H1 (cell line): Measurements from ENCODE around the gene CD276. TPM values are rescaled to one million over a fixed set of nuclear protein-coding genes. Genes with fewer than 3 reads are reported as not detected.

Experiments used
- CTCF ChIA-PET: fragments of 300-600 bp; sonication (Branson Sonifier 250); formaldehyde crosslinking; loops from one replicate; lab custom pipeline; 2021; ENCODE audit not compliant: partially characterized antibody; lab: Charles Lee
- POLR2A ChIA-PET: fragments of 300-600 bp; sonication (Branson Sonifier 250); formaldehyde crosslinking; loops from one replicate; lab custom pipeline; 2021; ENCODE audit warnings: inconsistent platforms; ENCODE audit not compliant: partially characterized antibody; lab: Charles Lee
- DNase-seq, 2 experiments: peaks; one replicate each; pipeline versions ENCODE4 v3.0.0 to v3.0.0-alpha.2; 2010 to 2022; ENCODE audit warnings: low spot score in 2 of 2, low read depth in 1 of 2, mixed read lengths in 1 of 2
- FAIRE-seq: peaks from 2 replicates; lab custom pipeline; 2011; peaks lifted over from hg19 to GRCh38; lab: Jason Lieb, UNC
- H2AFZ ChIP-seq: 2 replicates; pipeline ENCODE4 v1.8.1; 2012; ENCODE audit warnings: low read length, inconsistent platforms
- H2AK5ac ChIP-seq: 2 replicates; pipeline ENCODE4 v1.6.1; 2013; ENCODE audit warnings: low read depth, low read length
- H2BK120ac ChIP-seq: replicated peaks from 2 replicates; pipeline ENCODE3; 2013; ENCODE audit warnings: low read depth, low read length, inconsistent platforms
- H2BK12ac ChIP-seq: 2 replicates; pipeline ENCODE4 v1.6.1; 2013; ENCODE audit warnings: low read depth, low read length
- H2BK15ac ChIP-seq: 2 replicates; pipeline ENCODE4 v1.6.1; 2013; ENCODE audit warnings: low read length
- H2BK20ac ChIP-seq: 2 replicates; pipeline ENCODE4 v1.6.1; 2013; ENCODE audit warnings: low read length
- H2BK5ac ChIP-seq: 2 replicates; pipeline ENCODE4 v1.6.1; 2013; ENCODE audit warnings: low read depth, low read length
- H3K14ac ChIP-seq: 2 replicates; pipeline ENCODE4 v1.6.1; 2013; ENCODE audit warnings: inconsistent platforms; ENCODE audit not compliant: insufficient read length
- H3K18ac ChIP-seq: 2 replicates; pipeline ENCODE4 v1.6.1; 2013; ENCODE audit warnings: low read length; ENCODE audit errors: extremely low read depth
- H3K23ac ChIP-seq: 2 replicates; pipeline ENCODE4 v1.6.1; 2013; ENCODE audit warnings: inconsistent platforms; ENCODE audit not compliant: insufficient read length
- H3K23me2 ChIP-seq: 2 replicates; pipeline ENCODE4 v1.6.1; 2013; ENCODE audit warnings: low read depth, low read length
- H3K27ac ChIP-seq: 2 replicates; pipeline ENCODE4 v1.6.1; 2011; ENCODE audit warnings: low read depth, low read length, inconsistent platforms
- H3K27me3 ChIP-seq, 4 experiments: replicated peaks in 1 of 4; 1 replicate in 1 of 4; 2 replicates in 3 of 4; pipeline versions ENCODE4 v1.6.1 to v1.8.1; 2011 to 2013; ENCODE audit warnings: low read length in 3 of 4, mild to moderate bottlenecking in 3 of 4, inconsistent platforms in 2 of 4, mixed read lengths in 2 of 4, moderate library complexity in 1 of 4; ENCODE audit not compliant: control insufficient read depth in 3 of 4, insufficient read depth in 3 of 4; ENCODE audit errors: extremely low read depth in 1 of 4
- H3K36me3 ChIP-seq, 4 experiments: 2 replicates each; pipeline versions ENCODE4 v1.6.1 to v1.8.1; 2011 to 2013; ENCODE audit warnings: mild to moderate bottlenecking in 4 of 4, low read length in 3 of 4, moderate library complexity in 2 of 4, control low read depth in 1 of 4, inconsistent platforms in 1 of 4; ENCODE audit not compliant: insufficient read depth in 4 of 4, control insufficient read depth in 2 of 4
- H3K4ac ChIP-seq: replicated peaks from 2 replicates; pipeline ENCODE3; 2013; ENCODE audit warnings: low read length, low read depth, mixed read lengths, inconsistent platforms; ENCODE audit not compliant: insufficient read length
- H3K4me1 ChIP-seq, 4 experiments: replicated peaks in 1 of 4; 1 replicate in 1 of 4; 2 replicates in 3 of 4; pipeline versions ENCODE4 v1.6.1 to v1.8.1; 2011 to 2013; ENCODE audit warnings: low read length in 3 of 4, inconsistent platforms in 2 of 4, mixed read lengths in 1 of 4; ENCODE audit not compliant: insufficient read depth in 4 of 4, control insufficient read depth in 3 of 4
- H3K4me2 ChIP-seq, 2 experiments: 2 replicates each; pipeline versions ENCODE4 v1.6.1 to v1.8.1; 2011 to 2013; ENCODE audit warnings: low read depth in 2 of 2, low read length in 2 of 2, control low read depth in 1 of 2, inconsistent platforms in 1 of 2, mild to moderate bottlenecking in 1 of 2; ENCODE audit not compliant: insufficient read depth in 1 of 2
- H3K4me3 ChIP-seq, 4 experiments: fragments of 200-600, 300-600 bp in 1 of 4; sonication (generic), shearing (Covaris generic), sonication (Bioruptor Twin) in 1 of 4; 2 replicates each; pipeline versions ENCODE4 v1.5.1 to v1.8.1; 2011 to 2016; ENCODE audit warnings: low read length in 4 of 4, low read depth in 3 of 4, control low read depth in 2 of 4, inconsistent platforms in 2 of 4, mild to moderate bottlenecking in 2 of 4, mixed read lengths in 1 of 4, moderate library complexity in 1 of 4; ENCODE audit not compliant: insufficient read depth in 2 of 4; ENCODE audit errors: extremely low read depth in 1 of 4
- H3K56ac ChIP-seq: replicated peaks from 2 replicates; pipeline ENCODE3; 2013; ENCODE audit warnings: low read depth, mild to moderate bottlenecking, mixed read lengths, low read length, inconsistent platforms; ENCODE audit not compliant: insufficient read length
- H3K79me1 ChIP-seq: 2 replicates; pipeline ENCODE4 v1.6.1; 2013; ENCODE audit warnings: low read depth, low read length, control low read depth
- H3K79me2 ChIP-seq, 2 experiments: 2 replicates each; pipeline versions ENCODE4 v1.6.1 to v1.8.1; 2012 to 2013; ENCODE audit warnings: low read length in 2 of 2, mild to moderate bottlenecking in 2 of 2, inconsistent platforms in 1 of 2; ENCODE audit not compliant: insufficient read depth in 2 of 2, control insufficient read depth in 1 of 2
- H3K9ac ChIP-seq, 4 experiments: replicated peaks in 1 of 4; 1 replicate in 1 of 4; 2 replicates in 3 of 4; pipeline versions ENCODE4 v1.6.1 to v1.8.1; 2011 to 2013; ENCODE audit warnings: low read depth in 3 of 4, low read length in 3 of 4, control low read depth in 2 of 4, mild to moderate bottlenecking in 2 of 4, moderate library complexity in 2 of 4, inconsistent platforms in 1 of 4; ENCODE audit errors: extremely low read depth in 1 of 4
- H3K9me3 ChIP-seq, 2 experiments: 2 replicates each; pipeline versions ENCODE4 v1.6.1 to v1.8.1; 2012 to 2013; ENCODE audit warnings: mild to moderate bottlenecking in 2 of 2, moderate library complexity in 2 of 2, control low read depth in 1 of 2, inconsistent platforms in 1 of 2, low read depth in 1 of 2, low read length in 1 of 2, mixed read lengths in 1 of 2; ENCODE audit not compliant: insufficient read depth in 2 of 2
- H4K20me1 ChIP-seq, 2 experiments: replicated peaks in 1 of 2; 2 replicates each; pipeline versions ENCODE3 to v1.8.1; 2011 to 2013; ENCODE audit warnings: inconsistent platforms in 2 of 2, low read length in 2 of 2, mild to moderate bottlenecking in 1 of 2; ENCODE audit not compliant: insufficient read depth in 2 of 2, control insufficient read depth in 1 of 2
- H4K5ac ChIP-seq: 2 replicates; pipeline ENCODE4 v1.6.1; 2013; ENCODE audit warnings: low read length, low read depth, mixed read lengths, inconsistent platforms; ENCODE audit not compliant: insufficient read length
- H4K8ac ChIP-seq: 2 replicates; pipeline ENCODE4 v1.8.0; 2013; ENCODE audit warnings: mild to moderate bottlenecking, moderate library complexity, low read length, inconsistent platforms; ENCODE audit not compliant: insufficient read depth; ENCODE audit errors: extremely low read depth
- H4K91ac ChIP-seq: replicated peaks from 2 replicates; pipeline ENCODE3; 2013; ENCODE audit warnings: low read length, mixed read lengths, inconsistent platforms; ENCODE audit not compliant: insufficient read length
- CBX5 ChIP-seq: fragments of 300-800, 300-1000 bp; sonication (generic); IDR thresholded peaks from 2 replicates; pipeline ENCODE4 v1.7.1; 2016; ENCODE audit warnings: antibody characterized with exemption, low read length, low read depth
- GABPA ChIP-seq: IDR thresholded peaks from 2 replicates; pipeline ENCODE4 v1.6.1; 2011; ENCODE audit warnings: mild to moderate bottlenecking, low read length, moderate library complexity, borderline replicate concordance; ENCODE audit not compliant: insufficient read depth
- SRF ChIP-seq: IDR thresholded peaks from 2 replicates; pipeline ENCODE4 v1.6.1; 2011; ENCODE audit warnings: mild to moderate bottlenecking, low read depth, low read length, moderate library complexity
- whole genome bisulfite sequencing, 2 experiments: shearing (Covaris generic) in 1 of 2; methylation state at CpG; one replicate each; pipeline versions ENCODE4 v1.1.6 to v1.1.7; 2013 to 2015; ENCODE audit warnings: low lambda C conversion rate in 2 of 2, mixed read lengths in 2 of 2, inconsistent platforms in 1 of 2, low coverage in 1 of 2, missing lambda C conversion rate in 1 of 2; ENCODE audit not compliant: insufficient replicate concordance in 2 of 2, insufficient coverage in 1 of 2, insufficient read length in 1 of 2; ENCODE audit errors: extremely low coverage in 1 of 2, missing lambda C conversion rate in 1 of 2; 5-methylcytosine and 5-hydroxymethylcytosine counted together
- polyA plus RNA-seq, 7 experiments: library from polyadenylated mRNA; depleted of rRNA in 3 of 7; stranded (reverse) in 5 of 7; unstranded in 2 of 7; fragments of >200 nt in 5 of 7; fragments of 200-250 nt in 2 of 7; gene quantifications; 1 replicate in 5 of 7; 2 replicates in 1 of 7; 4 replicates in 1 of 7; pipeline versions ENCODE4 v1.2.1 to v1.2.3, GENCODE V29; 2011 to 2013; ENCODE audit warnings: missing spikeins in 2 of 7, mixed read lengths in 2 of 7
- total RNA-seq: library from RNA; stranded (reverse); fragmentation: NEBNext Ultra II Directional; extraction: Animal tissue kit (Norgen Biotek cat#: 25700); gene quantifications from 2 replicates; pipeline ENCODE4 v1.2.1, GENCODE V29; 2021

Gene CD276
- total and polyA plus RNA-seq, 2 of the 8 experiments (the other 6 are each of a cell fraction or from before 2014, with no cell fraction given) = 156 to 158 TPM

DNA sequence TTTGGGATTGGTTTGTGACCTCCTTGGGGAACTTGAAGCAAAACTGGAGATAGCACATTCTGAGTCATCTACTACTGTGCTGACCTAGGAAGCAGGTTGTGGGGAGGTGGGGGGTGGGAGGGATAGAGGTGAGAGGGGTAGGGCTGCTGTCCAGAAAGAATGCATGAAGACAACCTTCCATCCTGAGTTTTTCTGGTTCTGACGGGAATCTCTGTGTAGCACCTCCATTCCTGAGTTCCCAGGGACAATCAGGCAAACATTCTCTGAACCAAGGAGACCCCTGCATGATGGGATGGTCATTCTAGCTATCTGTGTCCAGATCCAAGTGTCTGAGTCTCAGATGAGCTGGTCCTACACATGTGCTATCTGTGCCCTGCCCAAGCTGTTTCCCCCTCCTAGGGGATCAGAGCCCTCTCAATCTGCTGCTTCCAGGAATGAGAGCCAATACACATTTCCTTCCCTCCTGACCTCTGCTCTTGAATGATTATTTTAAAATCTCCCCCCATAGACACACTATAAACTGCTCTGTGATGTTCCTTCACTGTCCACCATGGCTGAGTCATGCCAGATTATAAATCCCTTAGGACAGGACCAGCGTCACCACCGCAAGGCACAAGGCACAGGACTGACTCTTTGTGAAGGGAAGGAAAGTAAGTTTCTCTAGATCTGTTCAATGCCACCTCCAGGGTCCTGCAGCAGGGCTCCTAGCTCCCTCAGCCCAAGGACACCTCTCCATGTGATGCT lies 2.2 kb upstream of the CD276 start:
- Histone ChIP-seq H3K36me3 (no peaks in the 10 kb centered on the region), H3K9ac (no peak overlapping the region), H2AK5ac (no peak overlapping the region), H2BK12ac (no peak overlapping the region), H2AFZ (no peak overlapping the region), H4K91ac (no peak overlapping the region), H3K23ac (no peak overlapping the region), H3K18ac (no peak overlapping the region), H2BK120ac (no peak overlapping the region), H2BK20ac (no peak overlapping the region), H3K4me1 (peaks cover 2 to 15% (median 9%) of the 10 kb centered on the region in 4 experiments; a peak in 3 of 7 replicates), H2BK5ac (no peak overlapping the region), H3K27ac (no peak overlapping the region), H3K79me2 (peaks cover 13 to 21% of the 10 kb centered on the region in 2 experiments), H3K14ac (no peak overlapping the region), H3K4ac (no peak overlapping the region), H3K27me3 (no peaks in the 10 kb centered on the region), H3K9me3 (no peaks in the 10 kb centered on the region), H3K4me2 (no peak overlapping the region), H3K56ac (no peak overlapping the region), H4K5ac (no peak overlapping the region), H2BK15ac (peak overlapping the region; percentile 68; the same call in 1 of the 2 replicates), H4K8ac (no peak overlapping the region), H3K4me3 (no peak overlapping the region), H4K20me1 (peaks cover 11 to 14% of the 10 kb centered on the region in 2 experiments), H3K79me1 (peaks cover 14% of the 10 kb centered on the region), H3K23me2 (peaks cover 7% of the 10 kb centered on the region)
- FAIRE-seq (no peak), DNase-seq (no peak)
- ChIA-PET POLR2A (interaction anchor here (9.2 kb wide), 1 partner anchor 15 kb away, joined by 93 read pairs; no protein-coding TSS in a partner anchor), CTCF (interaction anchor here (0.6 to 15.1 kb wide), 5 partner anchors 10 to 718 kb away, joined by 3 to 496 read pairs (median 8); partner anchors contain the start of gene NPTN)
- WGBS, 2 experiments = 89% methylated on average over 3 of the region's 3 CpGs; no CpG with 5 or more reads in 1 of the 2 experiments
- TF ChIP-seq CBX5 (no peak), GABPA (no peak), SRF (no peak)
